Stimulated activated naive CD4-positive, alpha-beta T cell treated with Interleukin-2 at 50 U/mL for 16 hours (primary cell): ENCODE measurements around the gene BIVM.

Source experiments
- DNase-seq: peaks from one replicate; lab custom pipeline; 2025; lab: John Stamatoyannopoulos, UW

The BIVM gene

GRCh38 chr13:102881819-102882686 is 83.1 kb downstream of the BIVM start:
- no peak for DNase-seq
